Fibroblast of skin of right quadriceps (primary cell): ENCODE data around the gene MOB3A.

Experiments
- DNase-seq: peaks from one replicate; pipeline ENCODE4 v3.0.0-alpha.2; 2013

The MOB3A gene

DNA sequence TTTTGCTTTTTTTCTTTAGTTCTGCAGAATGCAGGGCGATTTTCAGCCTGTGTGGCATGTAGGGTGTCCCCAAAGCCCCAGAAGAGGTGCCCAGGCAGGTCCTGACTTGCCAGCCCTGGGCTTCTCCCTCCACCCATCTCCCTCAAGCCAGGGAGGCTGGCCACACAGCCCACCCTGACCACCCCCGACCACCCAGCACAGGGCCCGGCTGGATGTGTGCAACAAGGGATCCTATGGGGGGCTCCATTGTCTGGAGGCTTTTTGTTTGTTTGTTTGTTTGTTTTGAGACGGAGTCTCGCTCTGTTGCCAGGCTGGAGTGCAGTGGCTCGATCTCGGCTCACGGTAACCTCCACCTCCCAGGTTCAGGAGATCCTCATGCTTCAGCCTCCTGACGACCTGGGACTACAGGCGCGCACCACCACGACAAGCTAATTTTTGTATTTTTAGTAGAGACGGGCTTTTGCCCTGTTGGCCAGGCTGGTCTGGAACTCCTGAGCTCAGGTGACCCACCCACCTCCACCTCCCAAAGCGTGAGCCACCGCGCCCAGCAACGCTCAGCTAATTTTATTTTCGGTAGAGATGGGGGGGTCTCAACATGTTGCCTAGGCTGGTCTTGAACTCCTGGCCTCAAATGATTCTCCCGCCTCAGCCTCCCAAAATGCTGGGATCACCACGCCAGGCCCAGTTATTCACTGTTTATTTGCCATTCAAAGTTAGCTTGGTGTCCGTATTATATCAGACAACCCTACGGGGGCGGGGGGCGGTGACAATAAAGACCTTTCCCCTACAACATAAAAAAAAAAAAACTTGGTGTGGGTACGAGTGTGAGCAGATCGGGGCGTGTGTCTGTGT lies 37.3 kb downstream of the MOB3A start:
- DNase-seq, result no peak

- DNase-seq, result no peak
Observed at GRCh38 chr19:2057484-2058469, 38.3 kb downstream of the MOB3A start.

DNA sequence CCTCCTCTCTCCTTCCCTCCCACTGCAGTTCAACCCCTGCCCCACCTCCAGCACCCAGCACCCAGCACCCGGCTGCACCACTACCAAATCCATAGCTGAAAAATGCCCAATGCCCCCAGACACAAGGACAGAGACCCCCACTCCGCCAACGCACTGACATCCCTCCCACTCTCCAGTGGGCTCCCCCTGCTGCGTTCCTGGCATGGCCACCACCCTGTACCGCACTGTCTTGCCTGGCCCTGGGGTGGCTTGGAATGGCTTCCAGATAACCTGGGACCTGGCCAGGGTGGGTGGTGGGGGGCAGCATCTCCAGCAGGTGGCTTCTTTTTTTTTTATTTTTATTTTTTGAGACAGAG lies 39.3 kb downstream of the MOB3A start:
- no peak for DNase-seq

DNA sequence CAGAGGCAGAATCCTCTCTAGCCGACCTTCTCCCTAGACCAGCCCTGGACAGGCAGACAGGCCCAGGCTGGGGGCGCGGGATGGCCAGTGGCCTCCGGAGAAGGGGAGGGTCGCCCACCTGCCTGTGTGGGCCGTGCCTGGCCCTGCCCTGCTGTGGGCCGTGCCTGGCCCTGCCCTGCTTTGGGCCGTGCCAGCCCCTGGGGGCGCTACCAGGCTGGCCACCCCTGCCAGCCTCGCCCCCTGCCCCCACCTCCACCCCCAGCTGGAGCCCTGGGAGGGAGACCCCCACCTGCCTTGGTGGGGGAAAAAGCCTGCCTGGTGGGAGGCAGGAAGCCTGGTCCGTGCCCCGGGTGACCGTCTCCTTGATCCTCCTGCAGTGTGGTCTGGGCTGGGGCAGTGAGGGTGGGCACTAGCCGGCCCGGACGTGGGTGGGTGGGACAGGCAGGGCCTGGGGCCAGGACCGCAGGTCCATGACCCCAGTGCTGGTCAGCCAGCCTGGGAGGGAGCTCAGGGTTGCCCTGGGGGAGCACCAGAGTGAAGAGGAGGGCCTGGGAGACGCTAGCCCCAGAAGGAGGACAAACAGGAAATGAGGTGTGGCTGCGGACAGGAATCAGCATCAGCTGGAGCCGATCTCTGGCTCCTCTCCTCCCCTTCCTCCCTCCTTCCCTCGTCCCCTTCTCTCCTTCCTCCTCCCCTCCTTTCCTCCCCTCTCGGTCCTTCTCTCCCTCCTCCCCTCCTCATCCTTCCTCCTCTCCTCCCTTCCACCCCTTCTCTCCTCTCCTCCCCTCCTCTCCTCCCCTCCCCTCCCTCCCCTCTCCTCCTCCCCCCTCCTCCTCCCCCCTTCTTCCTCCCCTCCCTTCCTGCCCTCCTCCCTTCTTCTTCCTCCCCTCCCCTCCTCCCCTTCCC lies 39.9 kb downstream of the MOB3A start:
- DNase-seq, result peak; percentile 74

- DNase-seq, result no peak
Observed at GRCh38 chr19:2054763-2055162, 41.4 kb downstream of the MOB3A start.

GRCh38 chr19:2053601-2054389 lies 42.3 kb downstream of the MOB3A start:
- no peak for DNase-seq

- DNase-seq, result no peak
Observed at GRCh38 chr19:2051773-2052704, 44.1 kb downstream of the MOB3A start.

GRCh38 chr19:2050991-2051772 lies 44.9 kb downstream of the MOB3A start, which contains the start of gene MKNK2:
Gene MKNK2 (minus strand): TSS chr19:2051244. CDS start chr19:2050851, 393 bp downstream.
- peak; percentile 86 for DNase-seq

- no peak for DNase-seq
Observed at GRCh38 chr19:2050349-2050990, 45.7 kb downstream of the MOB3A start.

- peak; percentile 55 for DNase-seq
Observed at GRCh38 chr19:2049741-2050348, 46.3 kb downstream of the MOB3A start.

DNA sequence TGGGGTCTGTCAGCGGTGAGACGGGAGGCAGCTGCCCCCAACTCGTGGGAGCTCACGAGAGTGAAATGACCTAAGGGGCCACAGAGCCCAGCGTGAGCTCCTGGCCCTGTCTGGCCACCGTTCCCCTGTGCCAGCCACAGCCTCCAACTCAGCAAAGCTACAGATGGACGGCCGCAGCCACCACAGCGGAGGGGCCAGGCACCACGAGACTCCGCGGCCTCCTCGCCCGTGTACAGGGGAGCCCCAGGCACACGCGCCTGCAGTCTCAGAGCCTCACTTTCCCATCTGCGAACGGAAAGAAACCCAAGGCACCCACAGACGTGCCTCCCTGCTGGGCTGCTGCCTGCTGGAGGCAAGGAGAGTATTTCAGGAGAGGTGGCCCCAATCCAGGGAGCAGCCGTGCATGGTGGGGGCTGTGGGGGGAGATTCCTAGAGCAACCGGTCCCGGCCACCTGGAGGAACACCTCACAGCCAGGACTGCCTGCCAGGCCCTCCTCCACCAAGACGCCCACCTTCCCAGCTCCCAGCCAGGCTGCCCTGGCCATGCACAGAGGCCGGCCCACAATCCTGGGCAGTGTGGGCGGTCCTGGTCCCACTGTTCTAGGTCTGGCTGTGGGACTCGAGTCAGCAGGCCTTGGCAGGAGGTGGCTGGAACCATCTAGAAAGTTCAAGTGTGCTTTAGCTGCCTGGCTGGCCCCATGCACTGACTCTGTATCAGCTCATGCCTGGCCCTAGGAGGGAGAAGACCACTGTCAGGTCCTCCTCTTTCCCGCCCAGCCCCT lies 47.0 kb downstream of the MOB3A start:
- no peak for DNase-seq

DNA sequence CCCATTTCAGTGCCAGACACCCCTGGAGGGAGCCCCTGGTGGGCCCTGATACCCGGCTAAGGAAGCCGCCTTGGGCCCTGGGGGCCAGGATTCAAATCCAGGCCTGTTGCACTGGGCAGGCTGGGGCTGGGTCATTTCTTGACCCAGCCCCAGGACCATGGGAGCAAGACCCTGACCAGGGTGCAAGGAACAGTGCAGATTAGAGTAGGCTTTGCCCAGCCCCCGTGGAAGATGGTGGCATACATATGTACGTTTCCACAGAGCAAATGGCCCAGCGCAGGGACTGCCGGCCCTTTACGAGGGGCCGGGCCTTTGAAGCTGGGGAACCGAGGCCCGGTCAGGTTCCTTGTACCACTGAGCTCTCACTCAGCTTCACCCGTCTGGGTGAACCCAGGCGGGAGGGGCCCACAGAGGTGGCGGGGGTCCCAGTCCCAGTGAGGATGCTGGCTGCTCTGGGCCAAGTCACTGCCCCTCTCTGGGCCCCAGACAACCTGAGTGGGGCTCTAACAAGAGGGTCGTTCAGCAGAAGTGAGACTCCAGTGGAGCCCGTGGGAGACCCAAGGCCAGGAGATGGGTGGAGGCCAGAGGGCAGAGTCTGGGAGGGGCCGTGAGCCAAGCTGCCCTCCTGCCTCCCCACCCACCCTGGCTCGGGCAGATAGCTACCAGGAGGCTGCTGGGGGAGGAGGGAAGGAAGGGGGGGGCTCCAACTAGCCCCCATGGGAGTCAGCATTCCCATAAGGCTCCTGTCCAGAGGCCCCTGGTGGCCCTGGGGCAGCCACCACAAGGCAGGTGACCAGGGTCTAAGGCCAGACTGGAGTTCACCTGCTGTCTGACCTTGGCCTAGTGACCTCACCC lies 47.8 kb downstream of the MOB3A start:
- no peak for DNase-seq

DNA sequence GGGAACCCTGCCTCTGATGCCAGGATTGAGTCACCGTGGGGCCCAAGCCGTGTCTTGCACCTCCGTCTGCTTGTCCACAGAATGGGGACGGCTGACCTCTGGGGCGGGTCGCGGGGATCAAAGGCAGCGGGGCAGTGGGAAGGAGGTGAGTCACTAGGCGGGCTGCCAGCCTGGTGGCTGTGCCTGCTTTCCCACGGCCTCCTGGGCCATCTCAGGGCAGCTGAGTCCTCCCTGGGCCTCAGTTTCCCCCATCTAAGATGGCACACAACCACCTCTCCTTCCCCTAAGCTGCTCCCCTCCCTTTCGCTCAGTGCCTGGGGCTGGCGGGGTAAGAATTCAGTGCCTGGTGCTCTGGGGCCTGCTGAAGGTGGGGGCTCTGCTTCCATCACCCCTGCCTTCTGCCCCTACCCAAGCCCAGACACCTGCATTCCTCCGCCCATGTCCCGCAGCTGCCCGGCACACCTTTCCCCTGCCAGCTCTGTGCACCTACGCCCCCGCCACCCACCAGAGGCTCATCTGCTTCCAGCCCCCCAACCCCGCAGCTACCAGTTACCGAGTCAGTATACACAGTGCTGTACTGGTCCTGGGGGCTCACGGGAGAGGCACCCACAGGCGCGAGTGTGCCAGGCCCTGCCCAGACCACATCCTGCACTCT lies 48.5 kb downstream of the MOB3A start:
- DNase-seq, result no peak

- no peak for DNase-seq
Observed at GRCh38 chr19:2047076-2047448, 49.1 kb downstream of the MOB3A start.

- DNase-seq, result no peak
Observed at GRCh38 chr19:2046046-2046907, 49.8 kb downstream of the MOB3A start.
